GM12872 (cell line): ENCODE data around the gene MGRN1.

ENCODE experiments used
- TF ChIP-seq, protein P1 (sequence below): IDR thresholded peaks from 3 replicates; pipeline ENCODE4 v1.5.1; 2011; ENCODE audit warnings: low read depth, mild to moderate bottlenecking, low read length, moderate library complexity; ENCODE audit not compliant: insufficient read depth

MGRN1 gene

DNA sequence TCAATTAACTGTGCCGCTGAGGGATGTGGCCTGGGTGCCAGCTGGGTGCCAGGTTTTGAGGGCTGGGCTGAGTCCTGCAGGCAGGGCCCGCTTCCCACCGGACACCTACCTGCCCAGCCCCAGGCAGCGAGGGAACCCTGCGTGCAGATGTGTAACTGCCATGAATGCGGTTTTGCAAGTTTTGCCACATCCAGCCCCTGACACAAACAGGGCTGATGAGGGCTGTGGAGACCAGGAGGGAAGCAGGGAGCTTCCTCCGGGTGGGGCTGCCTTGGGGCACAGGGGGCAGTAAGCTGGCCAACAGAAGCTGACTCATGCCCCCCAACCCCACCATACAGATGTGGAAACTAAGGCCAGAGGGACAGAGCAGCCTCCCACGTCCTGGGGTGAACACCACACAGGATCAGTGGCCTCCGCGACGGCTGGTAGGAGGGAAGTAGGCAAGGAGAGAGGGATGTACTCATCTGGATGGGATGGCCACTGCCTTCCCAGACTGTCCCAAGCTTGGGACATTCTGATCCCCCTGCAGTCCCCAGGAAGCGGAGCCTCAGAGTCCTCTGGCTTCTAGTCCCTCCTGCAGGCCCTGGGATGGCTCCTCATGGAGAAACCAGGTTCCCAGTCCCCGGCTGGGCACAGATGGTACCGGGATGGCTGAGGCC is 11.5 kb upstream of the MGRN1 start:
- TF ChIP-seq, protein P1, sequence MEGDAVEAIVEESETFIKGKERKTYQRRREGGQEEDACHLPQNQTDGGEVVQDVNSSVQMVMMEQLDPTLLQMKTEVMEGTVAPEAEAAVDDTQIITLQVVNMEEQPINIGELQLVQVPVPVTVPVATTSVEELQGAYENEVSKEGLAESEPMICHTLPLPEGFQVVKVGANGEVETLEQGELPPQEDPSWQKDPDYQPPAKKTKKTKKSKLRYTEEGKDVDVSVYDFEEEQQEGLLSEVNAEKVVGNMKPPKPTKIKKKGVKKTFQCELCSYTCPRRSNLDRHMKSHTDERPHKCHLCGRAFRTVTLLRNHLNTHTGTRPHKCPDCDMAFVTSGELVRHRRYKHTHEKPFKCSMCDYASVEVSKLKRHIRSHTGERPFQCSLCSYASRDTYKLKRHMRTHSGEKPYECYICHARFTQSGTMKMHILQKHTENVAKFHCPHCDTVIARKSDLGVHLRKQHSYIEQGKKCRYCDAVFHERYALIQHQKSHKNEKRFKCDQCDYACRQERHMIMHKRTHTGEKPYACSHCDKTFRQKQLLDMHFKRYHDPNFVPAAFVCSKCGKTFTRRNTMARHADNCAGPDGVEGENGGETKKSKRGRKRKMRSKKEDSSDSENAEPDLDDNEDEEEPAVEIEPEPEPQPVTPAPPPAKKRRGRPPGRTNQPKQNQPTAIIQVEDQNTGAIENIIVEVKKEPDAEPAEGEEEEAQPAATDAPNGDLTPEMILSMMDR = no peak

DNA sequence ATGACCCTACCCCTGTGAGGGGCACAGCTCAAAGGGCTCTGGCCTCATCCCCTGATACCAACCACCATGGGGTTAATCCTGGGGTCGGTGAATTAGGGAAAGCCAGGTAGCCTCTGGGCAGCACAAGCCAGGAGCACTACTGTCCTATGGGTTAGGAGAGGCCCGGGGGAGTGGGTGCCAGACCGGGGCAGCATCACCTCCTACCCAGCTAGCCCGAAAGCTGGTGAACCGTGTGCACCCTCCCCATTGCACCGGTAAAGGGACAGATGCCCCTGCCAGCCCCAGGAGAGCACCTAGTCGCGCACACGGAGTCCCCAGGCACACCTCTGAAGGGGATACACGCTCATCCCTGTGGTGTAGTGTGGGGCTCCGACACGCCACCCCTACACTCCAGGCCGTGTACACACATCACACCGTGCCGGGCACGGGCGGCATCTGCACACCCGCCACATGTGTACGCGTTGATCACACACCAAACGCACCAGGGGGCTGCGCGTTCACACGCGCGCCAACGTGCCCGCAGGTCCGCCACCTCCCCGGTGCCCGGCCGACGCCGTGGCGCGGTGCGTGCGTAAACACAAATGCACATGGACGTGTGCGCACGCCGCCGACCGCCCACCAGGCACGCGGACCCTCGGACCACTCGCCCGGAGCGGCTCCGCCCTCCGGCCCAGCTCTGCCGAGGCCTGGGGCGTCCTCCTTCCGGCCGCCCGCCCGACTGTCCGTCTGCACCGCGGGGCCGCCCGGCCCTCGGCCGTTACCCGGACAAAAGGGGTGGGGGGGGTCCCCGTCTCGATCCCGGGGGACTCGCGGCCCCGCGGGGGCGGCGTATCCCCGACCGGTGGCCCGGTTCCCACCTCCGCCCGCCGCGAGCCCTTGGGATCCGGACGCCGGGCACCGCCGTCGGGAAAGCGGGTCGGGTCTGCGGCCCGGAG is 10.7 kb upstream of the MGRN1 start:
- TF ChIP-seq, protein P1 = no peak

DNA sequence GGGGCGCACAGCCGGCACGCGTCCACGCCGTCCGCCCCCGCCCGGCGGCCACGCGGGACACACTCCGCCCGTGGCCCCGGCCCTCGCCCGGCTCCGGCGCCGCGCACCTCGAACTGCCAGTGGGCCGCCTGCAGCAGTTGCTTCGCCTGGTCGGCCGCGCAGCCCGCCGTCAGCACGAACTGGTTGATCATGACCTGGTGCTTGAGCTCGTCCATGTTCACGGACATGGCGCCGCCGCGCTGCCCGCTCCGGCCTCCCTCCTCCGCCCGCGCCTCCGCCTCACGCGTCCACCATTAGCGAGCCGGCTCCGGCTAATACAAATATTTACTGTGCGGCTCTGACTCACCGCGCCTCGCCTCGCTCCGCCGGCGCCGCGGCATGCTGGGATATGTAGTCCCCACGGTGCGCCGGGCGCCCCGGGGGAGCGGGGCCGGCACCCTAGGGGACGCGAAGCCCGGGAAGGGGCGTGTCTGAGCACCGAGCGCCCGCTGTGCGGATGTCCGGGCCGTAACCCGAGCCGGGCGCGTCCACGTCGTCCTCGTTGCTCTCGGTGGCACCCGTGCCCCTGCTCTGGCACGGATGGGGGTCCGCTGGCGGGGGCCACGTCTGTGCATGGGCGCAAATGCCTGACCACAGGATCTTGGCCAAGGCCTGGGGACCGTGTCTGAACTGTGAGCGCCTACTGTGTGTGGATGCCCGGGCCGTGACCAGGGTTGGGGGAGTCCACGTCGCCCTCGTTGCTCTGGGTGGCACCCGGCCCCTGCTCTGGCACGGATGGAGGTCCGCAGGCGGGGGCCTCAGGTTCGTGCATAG is 9.8 kb upstream of the MGRN1 start, which contains the start of gene UBALD1:
TSS of gene UBALD1 (minus strand) at position 318 of the 813 bp plus-strand sequence. CDS start at position 227, 91 bp downstream.
- TF ChIP-seq, protein P1 = no peak

DNA sequence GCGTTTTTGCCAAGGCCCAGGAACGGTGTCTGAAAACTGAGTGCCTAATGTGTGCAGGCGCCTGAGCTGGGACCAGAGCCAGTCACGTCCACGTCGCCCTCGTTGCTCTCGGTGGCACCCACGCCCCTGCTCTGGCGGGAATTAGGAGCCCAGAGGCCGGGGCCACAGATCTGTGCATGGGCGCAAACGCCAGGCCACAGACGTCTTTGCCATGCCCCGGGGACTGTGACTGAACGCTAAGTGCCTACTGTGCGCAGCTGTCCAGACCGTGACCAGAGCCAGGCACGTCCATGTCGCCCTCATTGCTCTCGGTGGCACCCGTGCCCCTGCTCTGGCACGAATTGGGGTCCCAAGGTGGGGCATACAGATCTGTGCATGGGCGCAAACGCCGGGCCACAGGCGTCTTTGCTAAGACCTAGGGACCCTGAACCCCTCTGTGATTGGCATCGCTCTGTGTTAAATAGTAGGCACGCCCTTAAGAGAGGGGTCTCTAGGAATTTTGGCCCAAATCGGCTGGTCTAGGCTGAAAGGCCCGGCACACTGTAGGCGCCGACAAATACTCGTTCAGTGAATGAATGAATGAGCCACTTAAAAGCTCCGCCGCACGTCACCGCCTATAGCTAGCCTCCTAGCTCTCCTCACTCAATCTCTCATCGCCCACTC is 9.1 kb upstream of the MGRN1 start:
- TF ChIP-seq, protein P1 = no peak

DNA sequence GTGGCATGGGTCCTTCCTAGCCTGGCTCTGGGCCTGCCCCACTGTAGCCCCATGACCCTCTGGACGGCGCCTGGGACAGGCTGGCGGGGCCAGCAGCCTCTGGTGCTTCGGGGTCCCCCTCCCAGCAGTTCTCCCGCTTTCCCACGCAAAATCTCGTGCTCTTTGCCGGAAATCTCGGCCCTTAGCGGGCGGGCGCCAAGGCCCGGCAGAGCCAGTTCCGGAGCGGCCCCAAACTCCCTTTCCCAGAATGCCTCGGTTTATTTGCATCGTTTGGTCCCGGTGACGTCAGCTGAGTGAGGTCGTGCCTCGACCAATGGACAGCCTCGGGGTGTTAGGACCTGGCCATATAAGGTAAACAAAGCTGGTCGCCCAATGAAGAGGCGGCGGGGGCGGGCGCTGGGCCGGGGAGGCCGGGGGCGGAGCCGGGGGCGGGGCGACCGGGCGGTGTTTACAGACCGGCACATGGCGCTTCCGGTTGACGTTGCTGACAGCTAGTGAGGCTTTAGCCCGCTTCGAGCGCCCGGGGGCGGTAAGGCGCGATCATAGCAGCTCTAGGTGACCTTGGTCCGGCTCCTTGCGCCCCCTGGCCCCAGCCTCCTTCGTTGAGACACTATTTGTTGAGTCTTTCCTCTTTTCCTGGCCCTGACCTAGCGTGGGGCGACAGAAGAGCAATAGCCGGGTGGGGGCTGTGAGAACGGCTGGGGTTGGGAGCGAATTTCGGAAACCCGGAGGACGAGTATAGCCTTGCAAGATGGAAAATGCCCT is 8.4 kb upstream of the MGRN1 start:
- TF ChIP-seq, protein P1 = peak; percentile 65

DNA sequence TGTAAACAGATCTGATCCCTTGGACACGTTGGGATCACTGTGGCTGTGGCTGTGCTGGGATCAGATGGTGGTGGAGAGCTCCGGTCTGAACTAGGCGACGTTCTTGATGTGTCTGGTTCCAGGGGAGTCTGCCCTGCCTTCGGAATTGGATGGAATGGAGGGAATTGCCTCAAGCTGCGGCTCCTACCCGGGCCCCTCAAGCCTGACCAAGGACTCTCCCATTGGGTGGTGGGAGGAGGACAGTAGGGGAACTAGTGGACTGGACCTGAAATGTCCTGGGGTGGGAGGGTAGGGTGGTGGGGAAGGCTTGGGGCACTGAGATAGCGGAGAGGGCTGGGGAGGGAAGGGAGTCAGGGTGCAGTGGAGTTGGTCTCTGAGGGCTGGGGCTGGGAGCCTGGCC is 6.7 kb upstream of the MGRN1 start:
- TF ChIP-seq, protein P1 = no peak
